KBM-7 (cell line): ENCODE measurements around the gene CLEC19A.

Experiments used
- DNase-seq: peaks from one replicate; pipeline ENCODE4 v3.0.0-alpha.2; 2015
- in situ Hi-C: fragments of 300-500 bp; cut with MboI; formaldehyde crosslinking; loops from 2 replicates; pipeline ENCODE4 v1.14.3; 2020; ENCODE audit warnings: low sequenced_read_pairs, low pct_unique_long_range_greater_than_20kb, mixed read lengths

CLEC19A gene

GRCh38 chr16:19282101-19282500 is 3.4 kb upstream of the CLEC19A start:
- in situ Hi-C loops: no loop called here
- no peak for DNase-seq

GRCh38 chr16:19283637-19284036 is 1.9 kb upstream of the CLEC19A start:
- no peak for DNase-seq
- in situ Hi-C loops: no loop called here

- DNase-seq: no peak
Measured at GRCh38 chr16:19284207-19284606, 1.3 kb upstream of the CLEC19A start.

GRCh38 chr16:19286827-19287226 is 1.3 kb downstream of the CLEC19A start:
- in situ Hi-C loops: no loop called here
- DNase-seq: no peak

More at GRCh38 chr16:19284207-19284606, 1.3 kb upstream of the CLEC19A start:
- in situ Hi-C loops: no loop called here

- no peak for DNase-seq
- in situ Hi-C loops: no loop called here
Measured at GRCh38 chr16:19287241-19287640, 1.7 kb downstream of the CLEC19A start.

- in situ Hi-C loops: no loop called here
Measured at GRCh38 chr16:19288872-19289799, 3.6 kb downstream of the CLEC19A start.

GRCh38 chr16:19289811-19290485 is 4.4 kb downstream of the CLEC19A start:
- in situ Hi-C loops: no loop called here
- no peak for DNase-seq

More at GRCh38 chr16:19288872-19289799, 3.6 kb downstream of the CLEC19A start:
- DNase-seq: no peak

GRCh38 chr16:19290860-19291259 is 5.3 kb downstream of the CLEC19A start:
- in situ Hi-C loops: no loop called here
- DNase-seq: no peak

- in situ Hi-C loops: no loop called here
- peak; percentile 10 for DNase-seq
Measured at GRCh38 chr16:19291475-19291874, 5.9 kb downstream of the CLEC19A start.

GRCh38 chr16:19292186-19292585 is 6.7 kb downstream of the CLEC19A start:
- in situ Hi-C loops: no loop called here
- DNase-seq: no peak

- DNase-seq: no peak
- in situ Hi-C loops: no loop called here
Measured at GRCh38 chr16:19294156-19294649, 8.7 kb downstream of the CLEC19A start.

GRCh38 chr16:19295393-19295792 is 9.9 kb downstream of the CLEC19A start:
- DNase-seq: no peak
- in situ Hi-C loops: no loop called here

GRCh38 chr16:19297454-19297853 is 11.9 kb downstream of the CLEC19A start:
- in situ Hi-C loops: no loop called here
- no peak for DNase-seq

GRCh38 chr16:19299565-19299964 is 14.0 kb downstream of the CLEC19A start:
- in situ Hi-C loops: no loop called here
- DNase-seq: no peak

GRCh38 chr16:19301931-19302330 is 16.4 kb downstream of the CLEC19A start:
- in situ Hi-C loops: no loop called here
- no peak for DNase-seq

- DNase-seq: no peak
- in situ Hi-C loops: no loop called here
Measured at GRCh38 chr16:19304750-19305149, 19.2 kb downstream of the CLEC19A start.

GRCh38 chr16:19305443-19305842 is 19.9 kb downstream of the CLEC19A start:
- in situ Hi-C loops: no loop called here
- no peak for DNase-seq

GRCh38 chr16:19307587-19308241 is 22.2 kb downstream of the CLEC19A start:
- in situ Hi-C loops: no loop called here
- peak; percentile 24 for DNase-seq

GRCh38 chr16:19308392-19308791 is 22.9 kb downstream of the CLEC19A start:
- in situ Hi-C loops: no loop called here
- no peak for DNase-seq

GRCh38 chr16:19309178-19309577 is 23.6 kb downstream of the CLEC19A start:
- no peak for DNase-seq

More at GRCh38 chr16:19309178-19309577, 23.6 kb downstream of the CLEC19A start:
- in situ Hi-C loops: no loop called here
